HG03039 (cell line): ENCODE measurements around the gene WDR31.
"Not testable (repeated sequence)": the region's sequence is repeated elsewhere in the genome, so short reads cannot be mapped to it uniquely, and the experiment has no call there.

ENCODE experiments used
- ATAC-seq: cut with Tn5 transposase; IDR thresholded peaks from one replicate; pipeline ENCODE4 v1.9.1; 2021; ENCODE audit warnings: mild to moderate bottlenecking, moderate library complexity; ENCODE audit not compliant: unreplicated experiment

The WDR31 gene

DNA sequence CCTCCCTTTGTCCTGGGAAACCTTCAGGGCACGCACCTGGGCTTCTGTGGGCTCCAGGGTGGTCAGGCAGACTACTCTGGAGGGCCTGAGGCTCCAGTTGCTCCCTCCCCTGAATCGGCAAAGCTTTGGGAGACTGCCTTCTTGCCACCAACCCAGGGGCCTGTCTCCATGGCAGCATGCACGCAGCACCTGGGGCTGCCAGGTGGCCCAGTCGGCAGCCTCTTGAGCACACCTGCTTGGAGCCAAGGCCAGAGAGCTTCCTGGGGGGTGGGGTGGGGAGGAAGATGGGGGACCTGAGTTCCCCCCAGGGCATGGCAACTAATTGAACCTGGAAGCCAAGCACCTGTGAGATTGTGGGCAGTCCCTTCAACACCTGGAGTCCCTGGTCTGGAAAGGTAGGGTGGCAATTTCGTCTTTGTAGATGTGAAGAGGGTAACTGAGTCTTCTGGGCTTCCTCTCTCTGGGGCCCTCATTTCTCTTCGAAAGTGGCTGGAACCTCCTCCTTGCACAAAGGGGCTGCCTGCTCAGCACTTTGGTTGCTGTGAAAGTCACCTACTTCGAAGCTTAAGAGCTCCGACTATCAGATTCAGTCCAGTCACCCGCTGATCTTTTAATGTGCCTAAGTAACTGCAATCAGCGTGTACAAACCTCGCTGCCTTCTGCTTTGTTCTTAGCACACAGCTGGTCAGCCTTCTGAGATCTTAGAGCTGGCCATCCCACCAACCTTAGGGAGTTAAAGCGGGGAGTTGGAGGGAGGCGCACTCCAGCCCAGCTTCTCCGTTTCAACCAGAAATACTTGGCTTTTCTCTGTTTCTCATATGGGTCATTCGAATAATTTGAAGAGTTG lies 40.9 kb downstream of the WDR31 start:
- ATAC-seq, result no peak

DNA sequence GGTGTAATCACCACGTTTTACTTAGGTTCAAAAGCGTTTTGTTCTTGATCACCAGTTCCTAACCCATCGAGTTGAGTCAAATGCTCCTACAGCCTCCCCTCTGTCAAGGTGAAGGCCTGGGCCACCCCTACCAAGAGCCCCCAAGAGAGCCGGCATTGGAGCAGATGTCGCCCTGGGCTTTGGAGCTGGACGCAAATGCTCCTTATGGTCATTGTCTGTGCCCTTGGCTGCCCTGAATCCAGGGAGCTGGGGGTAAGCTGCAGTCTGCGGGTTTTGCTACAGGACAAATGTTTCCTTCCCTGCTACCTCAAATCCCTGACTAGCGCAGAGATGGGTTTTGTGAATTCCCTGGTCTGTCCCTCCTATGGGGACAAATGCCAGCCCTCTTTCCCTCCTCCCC lies 41.8 kb downstream of the WDR31 start:
- ATAC-seq, result no peak

DNA sequence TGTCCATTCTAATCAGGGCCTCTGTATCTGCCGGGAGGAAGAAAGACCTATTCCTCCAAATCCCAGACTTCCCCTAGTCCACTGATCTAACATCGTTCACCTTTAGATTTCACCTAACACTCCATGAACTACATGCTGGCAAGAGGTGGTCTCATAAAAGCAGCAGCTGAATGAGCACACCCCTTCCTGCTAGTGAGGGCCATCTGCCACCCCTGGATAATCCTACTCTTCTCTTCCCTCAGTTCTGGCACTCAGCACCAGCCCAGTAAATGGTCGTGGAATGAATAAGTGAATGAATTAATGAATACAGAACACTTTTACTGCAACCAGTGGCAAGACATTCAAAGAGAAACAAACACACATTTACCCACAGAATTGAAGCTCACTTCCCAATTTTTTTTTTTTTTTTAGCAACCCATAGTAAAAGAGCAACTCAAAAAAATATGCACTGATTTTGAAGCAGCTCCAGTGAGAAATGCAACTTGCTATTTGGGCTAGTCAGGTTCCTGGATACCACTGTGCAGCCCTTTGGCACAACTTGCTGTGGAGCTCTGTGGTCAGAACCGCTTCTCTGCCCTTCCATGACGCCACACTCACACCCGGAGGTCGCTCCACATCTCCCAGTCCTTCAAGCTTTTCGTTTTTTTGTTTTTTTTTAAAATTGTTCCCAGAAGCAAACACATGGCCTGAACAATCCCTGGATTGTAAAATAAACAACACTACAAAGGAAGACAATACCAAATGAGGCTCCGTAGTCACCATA lies 43.1 kb downstream of the WDR31 start:
- no peak for ATAC-seq

DNA sequence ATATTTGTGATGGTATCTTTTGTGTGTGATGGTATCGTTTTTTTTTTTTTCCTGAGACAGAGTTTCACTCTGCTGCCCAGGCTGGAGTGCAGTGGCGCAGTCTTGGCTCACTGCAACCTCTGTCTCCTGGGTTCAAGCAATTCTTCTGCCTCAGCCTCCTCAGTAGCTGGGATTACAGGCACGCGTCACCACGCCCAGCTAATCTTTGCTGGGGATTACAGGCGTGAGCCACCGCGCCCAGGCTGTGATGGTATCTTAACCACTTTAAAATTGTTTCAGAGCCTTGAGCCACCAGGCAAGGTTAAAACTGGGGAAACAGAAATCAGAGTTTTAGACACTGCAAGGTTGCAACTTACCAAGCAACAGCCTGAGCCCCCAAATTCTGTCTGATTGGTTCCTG lies 43.8 kb downstream of the WDR31 start:
- not testable (repeated sequence) for ATAC-seq

DNA sequence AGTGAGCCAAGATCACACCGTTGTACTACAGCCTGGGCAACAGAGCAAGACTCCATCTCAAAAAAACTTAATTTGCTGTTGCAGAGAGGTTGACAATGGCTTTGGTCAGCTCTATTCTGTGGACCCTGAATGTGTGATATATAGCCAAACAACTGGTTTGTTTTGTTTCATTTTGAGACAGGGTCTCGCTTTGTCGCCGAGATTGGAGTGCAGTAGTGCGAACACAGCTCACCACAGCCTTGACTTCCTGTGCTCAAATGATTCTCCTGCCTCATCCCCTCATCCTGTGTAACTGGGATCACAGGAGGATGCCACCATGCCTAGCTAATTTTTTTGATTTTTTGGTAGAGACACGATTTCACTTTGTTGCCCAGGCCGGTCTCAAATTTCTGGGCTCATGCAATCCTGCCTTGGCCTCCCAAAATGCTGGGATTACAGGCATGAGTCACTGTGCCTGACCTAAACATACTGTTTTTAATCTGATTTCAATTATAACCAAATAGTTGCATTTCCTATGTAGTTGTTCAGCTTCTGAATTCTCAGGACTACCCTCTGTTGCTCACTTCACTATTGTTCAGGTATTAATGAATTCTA lies 46.7 kb downstream of the WDR31 start:
- no peak for ATAC-seq

DNA sequence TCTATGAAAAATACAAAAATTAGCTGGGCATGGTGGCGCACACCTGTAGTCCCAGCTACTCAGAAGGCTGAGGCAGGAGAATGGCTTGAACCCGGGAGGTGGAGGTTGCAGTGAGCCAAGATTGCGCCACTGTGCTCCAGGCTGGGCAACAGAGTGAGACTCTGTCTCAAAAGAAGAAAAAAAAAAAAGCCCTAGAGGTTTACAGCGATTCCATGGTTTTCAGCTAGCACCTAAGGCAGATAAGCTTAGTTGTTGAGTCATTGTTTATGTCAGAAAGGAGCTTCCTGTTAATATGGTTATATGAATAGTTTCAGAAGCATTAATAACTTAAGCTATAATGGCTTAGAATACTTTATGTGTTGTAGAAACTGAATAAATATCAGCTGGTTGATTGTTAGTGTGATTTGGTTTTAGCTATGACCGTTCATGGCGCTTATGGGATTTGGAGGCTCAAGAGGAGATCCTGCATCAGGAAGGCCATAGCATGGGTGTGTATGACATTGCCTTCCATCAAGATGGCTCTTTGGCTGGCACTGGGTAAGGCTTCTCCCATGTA lies 49.9 kb downstream of the WDR31 start:
- no peak for ATAC-seq

DNA sequence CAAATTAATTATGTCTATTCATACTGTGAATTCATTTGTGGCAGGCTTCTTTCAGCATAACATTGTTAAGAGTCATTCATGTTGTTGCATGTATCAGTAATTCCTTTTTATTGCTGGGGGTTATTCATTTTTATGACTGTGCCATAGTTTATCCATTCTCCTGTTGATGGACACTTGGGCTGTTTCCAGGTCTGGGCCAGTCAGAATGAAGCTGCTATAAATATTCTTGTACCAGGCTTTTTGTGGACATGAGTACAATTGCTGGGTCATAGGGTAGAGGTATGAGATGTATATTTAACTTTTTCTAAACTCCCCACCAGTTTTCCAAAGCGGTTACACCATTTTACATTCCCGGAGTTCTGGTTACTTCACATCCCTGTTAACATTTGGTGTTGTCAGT lies 51.0 kb downstream of the WDR31 start:
- no peak for ATAC-seq

DNA sequence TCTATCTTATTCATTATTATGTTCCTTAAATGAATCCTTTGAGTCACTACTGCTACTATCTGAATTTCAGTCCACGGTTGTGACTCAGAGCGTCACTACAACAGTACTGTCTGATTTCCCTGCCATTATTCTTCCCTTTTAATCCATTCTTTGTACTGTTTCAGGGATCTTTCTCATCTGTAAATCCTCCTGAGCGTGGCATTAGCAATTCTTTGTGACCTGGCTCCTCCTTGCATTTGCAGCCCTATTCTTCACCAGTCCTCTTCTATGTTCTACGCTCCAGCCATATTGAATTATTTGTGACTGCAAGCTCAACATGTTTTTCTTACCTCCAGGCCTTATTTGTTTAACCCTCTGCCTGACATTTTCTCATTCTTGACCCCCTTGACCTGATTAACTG lies 58.7 kb downstream of the WDR31 start:
- ATAC-seq, result no peak

DNA sequence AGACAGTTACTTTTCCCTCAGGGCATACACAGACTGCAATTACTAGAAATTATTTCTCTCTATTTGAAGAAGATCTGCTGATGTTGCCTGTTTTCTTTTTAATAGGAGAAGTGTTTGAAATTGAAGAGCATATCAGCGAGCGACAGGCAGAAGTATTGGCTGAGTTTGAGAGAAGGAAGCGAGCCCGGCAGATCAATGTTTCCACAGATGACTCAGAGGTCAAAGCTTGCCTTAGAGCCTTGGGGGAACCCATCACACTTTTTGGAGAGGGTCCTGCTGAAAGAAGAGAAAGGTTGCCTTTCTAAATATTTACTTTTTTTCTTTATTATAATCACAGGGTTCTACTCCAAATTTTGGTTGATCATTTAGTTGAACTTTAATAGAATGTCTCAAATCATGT lies 61.2 kb downstream of the WDR31 start:
- no peak for ATAC-seq

DNA sequence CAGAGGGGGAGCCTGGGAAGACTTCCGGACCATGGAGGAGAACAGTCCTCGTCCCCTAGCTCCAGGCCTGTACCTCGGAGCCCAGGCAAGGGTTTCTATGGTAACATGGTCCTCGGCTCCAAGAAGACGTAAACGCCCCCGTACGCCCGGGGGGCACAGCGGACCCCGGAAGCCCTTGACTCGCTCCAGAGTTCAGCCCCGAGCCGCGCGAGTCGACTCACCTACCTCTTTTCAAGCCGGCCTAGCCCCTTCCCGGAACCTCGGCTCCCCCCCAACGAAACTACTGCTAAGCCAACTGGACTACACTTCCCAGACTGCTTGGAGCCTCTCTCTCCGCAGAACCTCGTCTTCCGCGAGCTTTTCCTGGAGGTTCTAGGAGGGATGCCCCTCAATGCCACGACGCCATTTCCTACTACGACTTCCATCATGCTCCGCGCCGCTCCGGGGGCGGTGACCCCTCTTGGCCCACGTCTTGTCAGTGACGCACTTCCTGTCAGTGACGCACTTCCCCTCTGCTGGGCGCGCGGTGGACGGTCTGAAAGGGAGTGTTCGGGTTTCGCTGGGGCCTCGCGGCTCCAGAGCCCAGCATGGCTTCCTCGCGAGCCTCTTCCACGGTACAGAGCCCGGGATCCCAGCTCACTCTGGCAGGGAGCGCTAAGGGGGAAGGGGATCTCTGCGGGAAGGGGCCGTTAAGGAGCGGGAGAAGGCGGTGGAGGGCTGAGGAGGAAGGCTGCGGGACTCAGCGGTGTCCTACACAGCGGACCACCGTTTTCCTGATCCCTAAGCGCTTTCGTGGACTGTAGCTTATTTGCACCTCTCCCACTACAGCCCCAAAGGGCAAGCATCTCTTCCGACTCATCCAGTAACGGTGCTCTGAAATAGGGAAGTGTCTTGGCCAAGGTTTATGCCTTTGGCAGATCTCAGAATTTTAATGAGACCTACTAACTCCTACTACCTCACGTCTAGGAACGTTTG lies 64.6 kb downstream of the WDR31 start, which contains the start of the genes CDC26 and PRPF4:
CDC26 (minus strand) TSS at position 416 of the 975 bp plus-strand sequence. CDS start 3,065 bp downstream, outside the sequence.
PRPF4 (plus strand) TSS at position 502 of the 975 bp plus-strand sequence; CDS start at position 588, 86 bp downstream.
- ATAC-seq, result peak; percentile 96

DNA sequence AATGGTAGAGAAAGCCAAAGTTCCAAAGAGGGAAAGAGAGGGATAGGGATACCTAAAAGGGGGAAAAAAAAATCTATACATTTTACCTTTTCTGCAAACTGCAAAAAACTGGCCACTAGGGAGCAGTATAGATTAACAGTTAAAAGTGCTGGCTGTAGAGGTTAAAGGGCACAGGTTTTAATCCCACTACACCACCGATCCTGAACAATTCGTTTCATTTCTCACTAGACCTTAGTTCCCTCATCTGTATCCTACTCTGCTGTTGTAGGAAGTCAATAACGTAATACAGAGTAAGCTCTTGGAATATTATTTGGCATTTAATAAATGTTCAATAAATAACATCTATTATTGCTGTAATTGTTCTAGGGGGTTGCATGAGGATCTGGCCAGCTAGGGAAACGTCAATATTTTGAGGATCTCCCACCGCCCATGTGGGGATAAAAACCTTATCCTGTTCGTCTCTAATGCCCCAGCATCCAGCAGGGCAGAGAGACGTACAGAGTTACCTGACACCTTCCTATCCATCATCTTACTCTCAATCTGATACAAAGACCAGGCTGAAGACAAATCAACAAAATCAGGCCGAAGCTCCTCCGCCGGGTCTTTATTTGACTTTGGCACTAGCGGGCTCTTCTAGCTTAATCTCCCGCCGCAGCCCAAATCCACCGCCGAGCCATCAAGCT lies 65.5 kb downstream of the WDR31 start:
- ATAC-seq, result no peak

DNA sequence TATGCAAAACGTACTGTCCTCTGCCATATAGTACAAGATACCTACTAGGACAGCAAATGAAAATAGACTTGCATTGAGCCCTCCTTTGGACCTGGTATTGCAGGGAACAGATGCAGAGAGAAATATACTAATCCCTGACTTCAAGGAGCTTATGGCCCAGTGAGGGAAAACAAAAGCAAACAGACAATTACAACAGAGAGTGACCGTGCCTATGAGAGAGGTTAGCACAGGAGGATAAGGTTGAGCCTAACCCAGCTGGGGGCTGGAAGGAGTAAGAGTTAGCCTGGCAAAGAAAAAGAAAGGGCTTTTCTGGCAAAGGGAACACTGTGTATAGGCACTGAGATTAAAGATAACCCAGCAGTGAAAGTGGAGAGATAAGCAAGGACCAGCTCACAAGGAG lies 70.2 kb downstream of the WDR31 start:
- ATAC-seq, result no peak

DNA sequence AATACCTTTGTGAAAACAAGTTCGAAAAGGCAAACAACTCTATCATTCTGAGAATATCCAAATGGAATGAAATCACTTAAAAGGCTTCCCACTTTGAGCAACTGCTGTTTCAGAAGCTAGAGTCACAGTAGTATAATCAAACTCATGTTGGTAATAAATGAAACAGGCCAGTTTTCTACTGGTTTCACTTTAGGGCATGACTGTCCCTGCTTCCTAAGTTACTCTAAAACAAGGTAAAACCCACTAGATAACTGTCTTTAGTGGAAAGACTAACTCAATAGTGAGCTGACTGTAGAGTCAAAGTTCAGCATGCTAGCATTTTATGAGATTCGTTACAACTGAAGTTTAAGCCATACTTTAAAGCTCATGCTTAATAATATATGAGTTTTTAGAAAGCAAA lies 70.7 kb downstream of the WDR31 start:
- ATAC-seq, result no peak

DNA sequence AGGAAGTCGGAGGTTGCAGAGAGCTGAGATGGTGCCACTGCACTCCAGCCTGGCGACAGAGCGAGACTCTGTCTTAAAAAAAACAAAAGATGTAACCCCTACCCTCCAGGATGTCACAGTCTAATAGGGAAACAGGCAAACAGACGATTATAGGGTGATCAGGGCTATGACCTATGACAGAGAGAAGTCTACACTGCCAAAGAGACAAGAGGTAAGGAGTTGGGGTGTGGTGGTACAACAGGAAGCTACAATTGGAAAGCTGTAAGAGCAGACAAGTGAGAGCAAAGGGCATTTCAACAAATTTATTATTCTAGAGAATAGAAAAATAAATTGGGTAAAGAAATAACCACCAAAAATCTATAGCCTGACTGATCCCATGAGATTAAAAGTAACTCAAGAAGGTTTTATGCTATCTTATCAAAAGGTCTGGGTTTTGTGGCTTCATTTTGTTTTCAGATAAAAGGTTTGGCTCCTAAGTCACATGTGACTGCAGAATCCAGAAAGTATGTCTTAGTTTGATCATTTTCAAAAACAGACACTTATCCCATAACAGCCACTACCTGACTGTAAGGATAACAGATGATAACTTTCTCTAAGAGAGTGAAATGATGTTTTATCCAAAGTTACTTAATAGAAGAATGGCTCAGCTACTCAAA lies 72.0 kb downstream of the WDR31 start:
- ATAC-seq, result no peak

DNA sequence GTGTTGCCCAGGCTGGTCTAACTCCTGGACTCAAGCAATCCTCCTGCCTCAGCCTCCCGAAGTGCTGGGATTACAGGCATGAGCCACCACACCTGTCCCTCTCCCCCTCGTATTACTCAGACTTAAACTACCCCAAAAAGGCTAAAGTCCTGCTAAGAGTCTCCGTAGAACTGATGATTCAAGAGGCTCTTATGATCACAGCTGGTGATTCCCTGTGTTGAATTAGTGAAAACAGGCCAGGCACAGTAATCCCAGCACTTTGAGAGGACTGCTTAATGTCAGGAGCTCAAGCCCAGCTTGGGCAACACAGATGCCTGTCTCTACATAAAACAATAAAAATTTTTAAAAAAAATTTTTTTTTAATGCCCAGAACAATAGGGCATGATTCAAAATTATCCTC lies 73.9 kb downstream of the WDR31 start:
- no peak for ATAC-seq
